Gastrocnemius medialis (tissue), 4 donors: ENCODE data around the gene CTIF. TPM values are rescaled to one million over a fixed set of nuclear protein-coding genes. Genes with fewer than 3 reads are reported as not detected.

Source experiments
- ATAC-seq, 2 donors: fragments of 150-250 bp; one replicate each; pipeline ENCODE4 v1.9.1; 2016
- DNase-seq, 2 donors: peaks; one replicate each; pipeline ENCODE4 v3.0.0-alpha.2; 2019
- H3K27ac ChIP-seq, 4 donors: fragments of 200-600 bp; sonication (generic); 1 replicate in 1 of 4; 2 replicates in 3 of 4; pipeline ENCODE4 v1.5.1; 2016 to 2018; ENCODE audit warnings: mild to moderate bottlenecking in 2 of 4, moderate library complexity in 1 of 4
- H3K27me3 ChIP-seq, 3 donors: fragments of 200-600 bp; sonication (generic) in 2 of 3; 1 replicate in 1 of 3; 2 replicates in 2 of 3; pipeline versions ENCODE4 v1.5.1 to v1.6.0; 2016 to 2019; ENCODE audit warnings: mild to moderate bottlenecking in 1 of 3, moderate library complexity in 1 of 3
- H3K36me3 ChIP-seq, 2 donors: fragments of 200-600 bp; sonication (generic) in 1 of 2; one replicate each; pipeline ENCODE4 v1.5.1; 2017 to 2018
- H3K4me1 ChIP-seq, 2 donors: fragments of 200-600 bp; sonication (generic) in 1 of 2; one replicate each; pipeline ENCODE4 v1.5.1; 2016 to 2017; ENCODE audit warnings: mild to moderate bottlenecking in 2 of 2
- H3K4me3 ChIP-seq, 4 donors: fragments of 200-600 bp; sonication (generic) in 3 of 4; 1 replicate in 1 of 4; 2 replicates in 3 of 4; pipeline ENCODE4 v1.5.1; 2016 to 2019; ENCODE audit warnings: mild to moderate bottlenecking in 2 of 4
- H3K9me3 ChIP-seq, 3 donors: fragments of 200-600 bp; sonication (generic) in 2 of 3; 1 replicate in 1 of 3; 2 replicates in 2 of 3; pipeline ENCODE4 v1.5.1; 2016 to 2019
- POLR2A ChIP-seq, 2 donors: fragments of 450-650 bp; IDR thresholded peaks; one replicate each; pipeline ENCODE4 v1.6.1; 2017; ENCODE audit warnings: antibody characterized with exemption in 2 of 2, mild to moderate bottlenecking in 2 of 2, moderate library complexity in 2 of 2
- in situ Hi-C, 4 donors: fragments of 200-750 bp; cut with MboI; loops; one replicate each; pipeline versions ENCODE4 v1.15.0 to v1.8.0; 2017; ENCODE audit warnings: low sequenced_read_pairs in 4 of 4
- intact Hi-C: fragments of 100-400 bp; cut with DNase I; formaldehyde crosslinking; loops from one replicate; pipeline ENCODE4 v1.15.1; 2023; ENCODE audit warnings: low total_unique reads
- total RNA-seq, 4 donors: library from RNA; depleted of rRNA; stranded (reverse); fragments of >200 nt; gene quantifications; one replicate each; pipeline versions ENCODE4 v1.1.0 to v1.2.3, GENCODE V29; 2016
- TF ChIP-seq, protein P1 (sequence below), 5 experiments: fragments of 450-650 bp in 3 of 5; fragments of 200-600 bp in 2 of 5; sonication (generic) in 2 of 5; IDR thresholded peaks in 4 of 5; conservative IDR thresholded peaks in 1 of 5; 1 replicate in 4 of 5; 2 replicates in 1 of 5; pipeline ENCODE4 v1.5.1; 2016 to 2019; ENCODE audit warnings: antibody characterized with exemption in 5 of 5, mild to moderate bottlenecking in 3 of 5, moderate library complexity in 3 of 5

CTIF gene
- total RNA-seq, 4 donors from 2014 or later: 20.2 to 35.4 (median 23.1) TPM

GRCh38 chr18:48629730-48630324 lies 91.0 kb downstream of the CTIF start:
- in situ Hi-C loops: no loop called here
- Histone ChIP-seq H3K27me3 (no peaks in the 10 kb centered on the region), H3K27ac (no peak overlapping the region), H3K9me3 (no peaks in the 10 kb centered on the region), H3K4me1 (no peaks in the 10 kb centered on the region), H3K4me3 (no peak overlapping the region), H3K36me3 (no peaks in the 10 kb centered on the region)
- TF ChIP-seq POLR2A (IDR thresholded peaks at IDR 0.05): no peak
- TF ChIP-seq, protein P1, sequence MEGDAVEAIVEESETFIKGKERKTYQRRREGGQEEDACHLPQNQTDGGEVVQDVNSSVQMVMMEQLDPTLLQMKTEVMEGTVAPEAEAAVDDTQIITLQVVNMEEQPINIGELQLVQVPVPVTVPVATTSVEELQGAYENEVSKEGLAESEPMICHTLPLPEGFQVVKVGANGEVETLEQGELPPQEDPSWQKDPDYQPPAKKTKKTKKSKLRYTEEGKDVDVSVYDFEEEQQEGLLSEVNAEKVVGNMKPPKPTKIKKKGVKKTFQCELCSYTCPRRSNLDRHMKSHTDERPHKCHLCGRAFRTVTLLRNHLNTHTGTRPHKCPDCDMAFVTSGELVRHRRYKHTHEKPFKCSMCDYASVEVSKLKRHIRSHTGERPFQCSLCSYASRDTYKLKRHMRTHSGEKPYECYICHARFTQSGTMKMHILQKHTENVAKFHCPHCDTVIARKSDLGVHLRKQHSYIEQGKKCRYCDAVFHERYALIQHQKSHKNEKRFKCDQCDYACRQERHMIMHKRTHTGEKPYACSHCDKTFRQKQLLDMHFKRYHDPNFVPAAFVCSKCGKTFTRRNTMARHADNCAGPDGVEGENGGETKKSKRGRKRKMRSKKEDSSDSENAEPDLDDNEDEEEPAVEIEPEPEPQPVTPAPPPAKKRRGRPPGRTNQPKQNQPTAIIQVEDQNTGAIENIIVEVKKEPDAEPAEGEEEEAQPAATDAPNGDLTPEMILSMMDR (IDR thresholded peaks at IDR 0.05 in 4 of 5, conservative IDR thresholded peaks at IDR 0.05 in 1 of 5): no peak
- ATAC-seq: no peak
- no peak for DNase-seq
- intact Hi-C loops: no loop called here

DNA sequence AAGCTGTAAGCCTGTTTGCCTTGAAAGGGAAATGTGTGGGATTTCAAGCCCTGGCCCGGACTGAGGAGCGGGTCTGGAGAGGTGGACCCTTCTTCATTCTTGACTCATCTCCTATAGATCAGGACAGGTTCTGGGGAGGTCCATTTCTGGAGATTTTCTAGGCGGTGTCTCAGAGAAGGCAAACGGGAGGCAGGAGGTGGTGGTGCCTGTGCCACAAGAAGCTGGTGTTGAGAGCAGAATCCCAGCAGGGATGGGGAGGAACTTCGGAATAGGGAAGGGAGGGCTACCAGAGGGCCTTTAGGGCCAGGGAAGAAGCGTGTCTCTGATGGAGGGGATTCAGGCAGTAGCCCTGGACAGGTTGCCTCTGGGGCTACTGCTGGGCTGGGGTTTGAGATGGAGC lies 93.0 kb downstream of the CTIF start:
- no peaks in the 10 kb centered on the region for H3K36me3 ChIP-seq
- TF ChIP-seq, protein P1 (IDR thresholded peaks at IDR 0.05 in 4 of 5, conservative IDR thresholded peaks at IDR 0.05 in 1 of 5): no peak
- no peak overlapping the region for H3K4me3 ChIP-seq
- ATAC-seq (no peak), DNase-seq (no peak)
- H3K27ac ChIP-seq: no peak overlapping the region
- intact Hi-C loops (no loop called here), in situ Hi-C loops (no loop called here)
- H3K9me3 ChIP-seq: no peaks in the 10 kb centered on the region
- H3K4me1 ChIP-seq: no peaks in the 10 kb centered on the region
- H3K27me3 ChIP-seq: no peaks in the 10 kb centered on the region

- intact Hi-C loops (no loop called here), in situ Hi-C loops (no loop called here)
- H3K4me3 ChIP-seq: no peak overlapping the region
- ATAC-seq (no peak), DNase-seq (no peak)
- H3K36me3 ChIP-seq: no peaks in the 10 kb centered on the region
- no peaks in the 10 kb centered on the region for H3K4me1 ChIP-seq
- no peaks in the 10 kb centered on the region for H3K9me3 ChIP-seq
- no peak for TF ChIP-seq POLR2A (IDR thresholded peaks at IDR 0.05)
- TF ChIP-seq, protein P1 (IDR thresholded peaks at IDR 0.05 in 4 of 5, conservative IDR thresholded peaks at IDR 0.05 in 1 of 5): no peak
- no peaks in the 10 kb centered on the region for H3K27me3 ChIP-seq
- H3K27ac ChIP-seq: no peak overlapping the region
Measured at GRCh38 chr18:48632676-48633257, 93.9 kb downstream of the CTIF start.

DNA sequence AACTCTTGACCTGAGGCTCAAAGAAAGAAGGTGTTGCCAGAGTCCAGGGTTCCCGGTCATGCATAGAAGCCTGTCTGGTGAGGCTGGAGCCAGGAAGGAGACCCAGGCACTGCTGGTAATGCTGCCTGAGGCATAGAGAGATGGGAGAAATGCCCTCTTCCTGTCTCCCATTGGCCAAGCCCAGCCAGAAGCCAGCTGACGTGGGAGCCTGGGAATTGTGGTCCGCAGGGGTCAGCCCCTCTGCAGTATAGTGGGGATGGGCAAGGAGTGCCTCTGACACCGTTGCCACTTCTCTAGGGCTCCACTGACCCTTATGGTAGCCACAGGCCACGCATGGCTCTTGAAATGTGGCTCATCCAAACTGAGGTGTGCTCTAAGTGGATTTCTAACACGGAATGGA lies 95.7 kb downstream of the CTIF start:
- Histone ChIP-seq H3K4me3 (no peak overlapping the region), H3K9me3 (no peaks in the 10 kb centered on the region), H3K27me3 (no peaks in the 10 kb centered on the region), H3K36me3 (no peaks in the 10 kb centered on the region), H3K27ac (no peak overlapping the region), H3K4me1 (no peaks in the 10 kb centered on the region)
- no peak for TF ChIP-seq POLR2A (IDR thresholded peaks at IDR 0.05)
- TF ChIP-seq, protein P1 (IDR thresholded peaks at IDR 0.05 in 4 of 5, conservative IDR thresholded peaks at IDR 0.05 in 1 of 5): no peak
- ATAC-seq (no peak), DNase-seq (no peak)
- intact Hi-C loops (no loop called here), in situ Hi-C loops (no loop called here)

- no peak for DNase-seq
Measured at GRCh38 chr18:48634975-48635374, 96.1 kb downstream of the CTIF start.

More at GRCh38 chr18:48634975-48635374, 96.1 kb downstream of the CTIF start:
- TF ChIP-seq POLR2A (IDR thresholded peaks at IDR 0.05): no peak
- TF ChIP-seq, protein P1 (IDR thresholded peaks at IDR 0.05 in 4 of 5, conservative IDR thresholded peaks at IDR 0.05 in 1 of 5): no peak
- no peaks in the 10 kb centered on the region for H3K27me3 ChIP-seq
- in situ Hi-C loops (no loop called here), intact Hi-C loops (no loop called here)
- H3K4me3 ChIP-seq: no peak overlapping the region
- no peak overlapping the region for H3K27ac ChIP-seq
- H3K4me1 ChIP-seq: peaks cover 0 to under 1% of the 10 kb centered on the region in 2 donors
- no peaks in the 10 kb centered on the region for H3K36me3 ChIP-seq
- no peaks in the 10 kb centered on the region for H3K9me3 ChIP-seq
- ATAC-seq: no peak
